PC-3 (cell line): ENCODE results near the gene FAM13A. TPM values are rescaled to one million over a fixed set of nuclear protein-coding genes. Genes with fewer than 3 reads are reported as not detected.

Experiments
- ATAC-seq: fragments of 200-7000 bp; cut with Tn5 transposase; 2 replicates; pipeline ENCODE4 v1.9.1; 2020; ENCODE audit warnings: mild to moderate bottlenecking, moderate library complexity
- BruUV-seq: library from RNA; stranded (reverse); fragments of 400-500 nt; replicated peaks from 2 replicates; lab custom pipeline; 2021; lab: Mats Ljungman, UMichigan
- CTCF ChIA-PET: fragments of 300-600 bp; sonication (Branson Sonifier 250); formaldehyde crosslinking; loops from one replicate; lab custom pipeline; 2022; ENCODE audit warnings: antibody characterized with exemption; lab: Charles Lee
- POLR2A ChIA-PET: fragments of 300-600 bp; sonication (Branson Sonifier 250); formaldehyde crosslinking; loops from one replicate; lab custom pipeline; 2022; ENCODE audit warnings: antibody characterized with exemption; ENCODE audit not compliant: unreplicated experiment; lab: Charles Lee
- DNase-seq: peaks from one replicate; pipeline ENCODE4 v3.0.0-alpha.2; 2015
- H2AFZ ChIP-seq: fragments of 300-600 bp; sonication (generic); 2 replicates; pipeline ENCODE4 v1.6.0; 2016; ENCODE audit warnings: antibody characterized with exemption, low read length
- H3F3A ChIP-seq: fragments of 300-600 bp; sonication (generic); one replicate; pipeline ENCODE4 v1.6.0; 2017; ENCODE audit warnings: antibody characterized with exemption, low read length, control low read depth, mild to moderate bottlenecking; ENCODE audit not compliant: unreplicated experiment
- H3K27ac ChIP-seq: fragments of 300-600 bp; sonication (generic); 2 replicates; pipeline ENCODE4 v1.5.1; 2016; ENCODE audit warnings: mild to moderate bottlenecking, low read length
- H3K27me3 ChIP-seq: fragments of 300-600 bp; sonication (generic); 2 replicates; pipeline ENCODE4 v1.6.1; 2016; ENCODE audit warnings: low read length, mixed read lengths
- H3K36me3 ChIP-seq: fragments of 300-600 bp; sonication (generic); 2 replicates; pipeline ENCODE4 v1.6.1; 2016; ENCODE audit warnings: low read depth, mixed run types, low read length, mixed read lengths
- H3K4me1 ChIP-seq: fragments of 300-600 bp; sonication (generic); 2 replicates; pipeline ENCODE4 v1.5.1; 2016; ENCODE audit warnings: low read length; ENCODE audit not compliant: insufficient read depth
- H3K4me2 ChIP-seq: fragments of 300-600 bp; sonication (generic); 2 replicates; pipeline ENCODE4 v1.6.0; 2016; ENCODE audit warnings: low read length
- H3K4me3 ChIP-seq: fragments of 300-600 bp; sonication (generic); 2 replicates; pipeline ENCODE4 v1.5.1; 2016; ENCODE audit warnings: mild to moderate bottlenecking, low read length, mixed read lengths
- H3K79me2 ChIP-seq: fragments of 300-600 bp; sonication (generic); 2 replicates; pipeline ENCODE4 v1.6.1; 2017; ENCODE audit warnings: low read length, mixed read lengths
- H3K9ac ChIP-seq: fragments of 300-600 bp; sonication (generic); 2 replicates; pipeline ENCODE4 v1.6.0; 2016; ENCODE audit warnings: mild to moderate bottlenecking, low read length
- H3K9me2 ChIP-seq: fragments of 300-600 bp; sonication (generic); replicated peaks from 2 replicates; pipeline ENCODE4 v1.6.1; 2016; ENCODE audit warnings: mixed run types, low read length, mixed read lengths
- H3K9me3 ChIP-seq: fragments of 300-600 bp; sonication (generic); 2 replicates; pipeline ENCODE4 v1.6.1; 2016; ENCODE audit warnings: low read length, mixed read lengths
- H4K20me1 ChIP-seq: fragments of 300-600 bp; sonication (generic); 2 replicates; pipeline ENCODE4 v1.6.1; 2016; ENCODE audit warnings: low read length, mixed read lengths
- EZH2 ChIP-seq: fragments of 300-600 bp; sonication (generic); IDR thresholded peaks from one replicate; pipeline ENCODE4 v1.6.1; 2017; ENCODE audit warnings: antibody characterized with exemption, mild to moderate bottlenecking, low read length; ENCODE audit not compliant: unreplicated experiment
- EZH2phosphoT487 ChIP-seq: fragments of 300-600 bp; sonication (generic); IDR thresholded peaks from 2 replicates; pipeline ENCODE4 v1.6.1; 2018; ENCODE audit warnings: mild to moderate bottlenecking, antibody characterized with exemption, low read length, borderline replicate concordance
- intact Hi-C: fragments of 100-400 bp; cut with micrococcal nuclease; formaldehyde crosslinking; loops from 2 replicates; pipeline ENCODE4 v1.9.0; 2023
- total RNA-seq: library from RNA; depleted of rRNA; stranded (reverse); fragments of >200 nt; gene quantifications from 2 replicates; pipeline ENCODE4 v1.2.3, GENCODE V29; 2014
- TF ChIP-seq, protein P1 (sequence below): fragments of 300-600 bp; sonication (generic); conservative IDR thresholded peaks from 2 replicates; pipeline ENCODE4 v1.5.1; 2017; ENCODE audit warnings: antibody characterized with exemption, low read depth, mild to moderate bottlenecking, low read length

The FAM13A gene
- total RNA-seq, 1 experiment from 2014 or later, result 8.6 TPM

DNA sequence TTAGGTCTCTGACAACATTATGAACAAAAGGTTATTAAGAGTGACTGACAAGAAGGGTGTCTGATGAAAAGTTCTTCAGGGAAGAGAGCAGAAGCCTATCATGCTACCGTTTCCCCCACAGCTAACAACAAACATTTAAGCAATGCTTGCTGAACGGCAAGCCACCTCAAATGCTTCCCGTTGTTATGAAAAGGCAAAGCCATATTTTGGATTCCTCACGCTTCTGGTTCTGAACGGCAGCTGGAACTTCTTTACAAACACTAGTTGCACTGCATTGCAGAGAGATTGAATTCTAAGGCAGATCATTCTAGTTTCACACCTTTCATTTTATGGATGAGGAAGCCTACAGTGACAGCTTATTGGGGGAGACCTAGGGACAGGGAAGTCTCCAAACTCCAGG lies 310.8 kb downstream of the FAM13A start:
- H3K27me3 ChIP-seq, result no peaks in the 10 kb centered on the region
- H3K9ac ChIP-seq, result no peak overlapping the region
- H3K9me3 ChIP-seq, result no peaks in the 10 kb centered on the region
- intact Hi-C loops, result no loop called here
- no peak overlapping the region for H3K27ac ChIP-seq
- CTCF ChIA-PET, result no interaction called here
- no peaks in the 10 kb centered on the region for H3K79me2 ChIP-seq
- no TSS peak for BruUV-seq
- no peak for TF ChIP-seq EZH2
- TF ChIP-seq, protein P1, sequence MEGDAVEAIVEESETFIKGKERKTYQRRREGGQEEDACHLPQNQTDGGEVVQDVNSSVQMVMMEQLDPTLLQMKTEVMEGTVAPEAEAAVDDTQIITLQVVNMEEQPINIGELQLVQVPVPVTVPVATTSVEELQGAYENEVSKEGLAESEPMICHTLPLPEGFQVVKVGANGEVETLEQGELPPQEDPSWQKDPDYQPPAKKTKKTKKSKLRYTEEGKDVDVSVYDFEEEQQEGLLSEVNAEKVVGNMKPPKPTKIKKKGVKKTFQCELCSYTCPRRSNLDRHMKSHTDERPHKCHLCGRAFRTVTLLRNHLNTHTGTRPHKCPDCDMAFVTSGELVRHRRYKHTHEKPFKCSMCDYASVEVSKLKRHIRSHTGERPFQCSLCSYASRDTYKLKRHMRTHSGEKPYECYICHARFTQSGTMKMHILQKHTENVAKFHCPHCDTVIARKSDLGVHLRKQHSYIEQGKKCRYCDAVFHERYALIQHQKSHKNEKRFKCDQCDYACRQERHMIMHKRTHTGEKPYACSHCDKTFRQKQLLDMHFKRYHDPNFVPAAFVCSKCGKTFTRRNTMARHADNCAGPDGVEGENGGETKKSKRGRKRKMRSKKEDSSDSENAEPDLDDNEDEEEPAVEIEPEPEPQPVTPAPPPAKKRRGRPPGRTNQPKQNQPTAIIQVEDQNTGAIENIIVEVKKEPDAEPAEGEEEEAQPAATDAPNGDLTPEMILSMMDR, result no peak
- no peak for TF ChIP-seq EZH2phosphoT487
- no peak for ATAC-seq
- no peak overlapping the region for H2AFZ ChIP-seq
- DNase-seq, result no peak
- H4K20me1 ChIP-seq, result no peaks in the 10 kb centered on the region
- H3F3A ChIP-seq, result no peaks in the 10 kb centered on the region
- no peak overlapping the region for H3K4me2 ChIP-seq
- POLR2A ChIA-PET, result no interaction called here
- H3K9me2 ChIP-seq, result no peaks in the 10 kb centered on the region
- no peak overlapping the region for H3K4me3 ChIP-seq
- peaks cover 13% of the 10 kb centered on the region for H3K36me3 ChIP-seq
- H3K4me1 ChIP-seq, result peaks cover 3% of the 10 kb centered on the region

DNA sequence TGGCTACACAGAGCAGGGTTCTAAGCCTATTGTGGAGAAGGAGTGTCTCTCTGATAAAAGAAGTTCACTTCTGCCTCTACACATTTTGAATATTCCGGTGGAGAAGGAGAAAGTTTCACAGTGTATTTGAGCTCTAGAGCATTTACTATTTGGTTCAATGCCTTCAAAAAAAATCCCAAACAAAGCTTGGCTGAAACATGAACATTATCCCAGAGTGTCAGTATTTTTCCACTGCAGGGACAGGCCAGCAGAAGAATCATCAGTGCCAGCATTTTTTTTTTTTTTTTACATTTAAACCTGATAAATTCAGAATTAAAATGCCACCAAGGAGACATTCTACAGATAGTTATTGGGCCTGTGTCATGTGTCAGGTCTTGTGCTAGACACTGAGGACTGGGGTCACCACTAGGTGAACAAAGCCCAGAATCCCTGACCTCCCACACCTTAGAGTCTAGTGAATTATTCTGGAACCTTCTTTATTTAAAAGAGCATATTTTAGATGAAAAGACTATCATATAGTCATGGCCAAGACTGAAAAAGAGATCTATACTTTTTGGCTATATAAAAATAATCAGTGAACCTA lies 311.3 kb downstream of the FAM13A start:
- ChIA-PET POLR2A (no interaction called here), CTCF (no interaction called here)
- H3K36me3 ChIP-seq, result peaks cover 13% of the 10 kb centered on the region
- no peaks in the 10 kb centered on the region for H3K79me2 ChIP-seq
- no peaks in the 10 kb centered on the region for H3K9me2 ChIP-seq
- no peak overlapping the region for H3K4me2 ChIP-seq
- ATAC-seq (no peak), DNase-seq (no peak)
- H3K27me3 ChIP-seq, result no peaks in the 10 kb centered on the region
- H3K4me3 ChIP-seq, result no peak overlapping the region
- no peaks in the 10 kb centered on the region for H3K9me3 ChIP-seq
- H3K9ac ChIP-seq, result no peak overlapping the region
- no TSS peak for BruUV-seq
- H3F3A ChIP-seq, result no peaks in the 10 kb centered on the region
- intact Hi-C loops, result no loop called here
- no peaks in the 10 kb centered on the region for H3K4me1 ChIP-seq
- H2AFZ ChIP-seq, result no peak overlapping the region
- H3K27ac ChIP-seq, result no peak overlapping the region
- TF ChIP-seq EZH2phosphoT487, result no peak
- TF ChIP-seq, protein P1, result no peak
- no peak for TF ChIP-seq EZH2
- no peaks in the 10 kb centered on the region for H4K20me1 ChIP-seq

DNA sequence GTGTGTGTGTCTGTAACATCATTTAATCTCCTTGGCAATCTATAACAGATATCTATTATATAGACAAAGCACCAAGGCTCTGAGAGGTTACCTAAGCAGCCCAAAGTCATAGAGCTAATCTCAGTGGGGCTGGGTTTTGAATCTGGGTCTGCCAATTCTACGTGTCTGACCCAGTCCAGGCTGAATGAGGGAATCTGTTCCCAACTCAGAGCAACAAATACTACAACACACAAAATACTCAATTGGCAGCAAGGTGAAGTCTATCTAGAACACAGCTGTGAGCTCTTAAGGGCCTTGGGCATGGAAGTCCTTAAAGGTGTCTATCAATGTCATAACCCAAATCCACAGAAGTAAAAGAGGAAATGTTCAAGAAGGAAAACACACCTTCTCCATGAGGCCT lies 311.8 kb downstream of the FAM13A start:
- Histone ChIP-seq H3F3A (no peaks in the 10 kb centered on the region), H3K4me3 (no peak overlapping the region), H4K20me1 (no peaks in the 10 kb centered on the region), H3K36me3 (peaks cover 12% of the 10 kb centered on the region), H3K27me3 (no peaks in the 10 kb centered on the region), H3K9ac (no peak overlapping the region), H2AFZ (no peak overlapping the region), H3K79me2 (no peaks in the 10 kb centered on the region), H3K4me1 (no peaks in the 10 kb centered on the region), H3K4me2 (no peak overlapping the region), H3K27ac (no peak overlapping the region), H3K9me2 (no peaks in the 10 kb centered on the region), H3K9me3 (no peaks in the 10 kb centered on the region)
- intact Hi-C loops, result no loop called here
- DNase-seq (no peak), ATAC-seq (no peak)
- ChIA-PET POLR2A (no interaction called here), CTCF (no interaction called here)
- BruUV-seq, result no TSS peak
- TF ChIP-seq, protein P1, result no peak
- TF ChIP-seq EZH2phosphoT487 (no peak), EZH2 (no peak)
